Panc1 (cell line): Measurements from ENCODE around the gene HIPK2. TPM values are rescaled to one million over a fixed set of nuclear protein-coding genes. Genes with fewer than 3 reads are reported as not detected.

Experiments used
- ATAC-seq: fragments of 200-7000 bp; cut with Tn5 transposase; 2 replicates; pipeline ENCODE4 v1.9.1; 2020; ENCODE audit warnings: mild to moderate bottlenecking, moderate library complexity
- BruUV-seq: library from RNA; stranded (reverse); fragments of 400-500 nt; replicated peaks from 2 replicates; lab custom pipeline; 2021; lab: Mats Ljungman, UMichigan
- CTCF ChIA-PET: fragments of 300-600 bp; sonication (Branson Sonifier 250); formaldehyde crosslinking; loops from one replicate; lab custom pipeline; 2022; ENCODE audit warnings: antibody characterized with exemption; lab: Charles Lee
- POLR2A ChIA-PET: fragments of 300-600 bp; sonication (Branson Sonifier 250); formaldehyde crosslinking; loops from one replicate; lab custom pipeline; 2022; ENCODE audit warnings: antibody characterized with exemption; lab: Charles Lee
- DNase-seq: peaks from one replicate; pipeline ENCODE4 v3.0.0-alpha.2; 2010; ENCODE audit warnings: low read depth, low spot score
- H3K27ac ChIP-seq: 2 replicates; pipeline ENCODE4 v1.5.1; 2011; ENCODE audit warnings: mild to moderate bottlenecking, low read length, inconsistent platforms
- H3K27me3 ChIP-seq: fragments of 200-500 bp; sonication (Bioruptor generic); 2 replicates; pipeline ENCODE4 v1.6.0; 2014; ENCODE audit warnings: low read length, inconsistent platforms; ENCODE audit not compliant: control insufficient read depth, insufficient read depth
- H3K36me3 ChIP-seq: fragments of 200-500 bp; sonication (Bioruptor generic); 2 replicates; pipeline ENCODE4 v1.5.1; 2014; ENCODE audit warnings: inconsistent platforms, mild to moderate bottlenecking, low read length, moderate library complexity; ENCODE audit not compliant: control insufficient read depth, insufficient read depth
- H3K4me1 ChIP-seq: 2 replicates; pipeline ENCODE4 v1.5.1; 2011; ENCODE audit warnings: inconsistent platforms, mild to moderate bottlenecking, low read length, moderate library complexity; ENCODE audit not compliant: control insufficient read depth, insufficient read depth
- H3K4me3 ChIP-seq, 2 experiments: 2 replicates each; pipeline ENCODE4 v1.5.1; 2011 to 2012; ENCODE audit warnings: low read depth in 2 of 2, low read length in 2 of 2, mild to moderate bottlenecking in 2 of 2, inconsistent platforms in 1 of 2, moderate library complexity in 1 of 2
- H3K9me3 ChIP-seq: fragments of 200-500 bp; sonication (Bioruptor generic); 2 replicates; pipeline ENCODE4 v1.5.1; 2014; ENCODE audit warnings: low read depth, mild to moderate bottlenecking, inconsistent platforms, low read length, moderate library complexity; ENCODE audit not compliant: control insufficient read depth, insufficient read depth
- CTCF ChIP-seq: fragments of 450-650 bp; IDR thresholded peaks from 2 replicates; pipeline ENCODE4 v1.5.1; 2017; ENCODE audit warnings: mild to moderate bottlenecking
- POLR2AphosphoS5 ChIP-seq: IDR thresholded peaks from 2 replicates; pipeline ENCODE4 v1.6.1; 2012; ENCODE audit warnings: mild to moderate bottlenecking, low read depth, low read length, moderate library complexity
- REST ChIP-seq, 2 experiments: IDR thresholded peaks; 2 replicates each; pipeline ENCODE4 v1.6.1; 2011 to 2012; ENCODE audit warnings: low read depth in 2 of 2, control low read depth in 1 of 2, low read length in 1 of 2, mild to moderate bottlenecking in 1 of 2, moderate library complexity in 1 of 2; ENCODE audit not compliant: insufficient read depth in 1 of 2
- SIN3A ChIP-seq: IDR thresholded peaks from 2 replicates; pipeline ENCODE4 v1.6.1; 2012; ENCODE audit warnings: low read depth, mild to moderate bottlenecking, low read length, moderate library complexity, borderline replicate concordance; ENCODE audit not compliant: insufficient read depth
- TCF7L2 ChIP-seq: IDR thresholded peaks from 2 replicates; pipeline ENCODE4 v1.6.1; 2011; ENCODE audit warnings: mild to moderate bottlenecking, low read depth, low read length, inconsistent platforms
- in situ Hi-C: cut with HindIII; loops from 2 replicates; pipeline ENCODE4 v1.10.0; 2016; ENCODE audit warnings: low sequenced_read_pairs, low pct_unique_long_range_greater_than_20kb
- intact Hi-C: fragments of 100-400 bp; cut with micrococcal nuclease; formaldehyde crosslinking; loops from one replicate; pipeline ENCODE4 v1.10.0; 2022; ENCODE audit not compliant: unreplicated experiment
- total RNA-seq: library from RNA; stranded (reverse); gene quantifications from one replicate; pipeline ENCODE4 v1.2.1, GENCODE V29; 2021; ENCODE audit not compliant: unreplicated experiment

Gene HIPK2
- total RNA-seq, 1 experiment from 2014 or later: 34.1 TPM

GRCh38 chr7:139587535-139587934 is 190.3 kb downstream of the HIPK2 start:
- BruUV-seq: no TSS peak
- in situ Hi-C loops: no loop called here
- CTCF ChIA-PET: no interaction called here

GRCh38 chr7:139586286-139586685 is 191.5 kb downstream of the HIPK2 start:
- TF ChIP-seq SIN3A (no peak), REST (IDR thresholded peaks at IDR 0.05; ENCODE audit: insufficient read depth in 1 of 2, low read depth in 2 of 2, low read length in 1 of 2) (no peak), CTCF (no peak), TCF7L2 (no peak), POLR2AphosphoS5 (no peak)
- H3K27me3 ChIP-seq: no peaks in the 10 kb centered on the region
- ChIA-PET CTCF (interaction anchor here (0.7 kb wide), 1 partner anchor 280 kb away, joined by 4 read pairs; no protein-coding TSS in a partner anchor), POLR2A (no interaction called here)
- H3K36me3 ChIP-seq: no peaks in the 10 kb centered on the region
- no TSS peak for BruUV-seq
- DNase-seq (no peak), ATAC-seq (no peak)
- intact Hi-C loops (no loop called here), in situ Hi-C loops (no loop called here)
- no peaks in the 10 kb centered on the region for H3K4me1 ChIP-seq
- H3K27ac ChIP-seq: no peak overlapping the region
- H3K9me3 ChIP-seq: no peaks in the 10 kb centered on the region
- H3K4me3 ChIP-seq: no peak overlapping the region

More at GRCh38 chr7:139587535-139587934, 190.3 kb downstream of the HIPK2 start:
- Histone ChIP-seq H3K4me3 (no peak overlapping the region), H3K4me1 (no peaks in the 10 kb centered on the region), H3K27me3 (no peaks in the 10 kb centered on the region), H3K27ac (no peak overlapping the region), H3K36me3 (no peaks in the 10 kb centered on the region), H3K9me3 (no peaks in the 10 kb centered on the region)
- TF ChIP-seq REST (IDR thresholded peaks at IDR 0.05; ENCODE audit: insufficient read depth in 1 of 2, low read depth in 2 of 2, low read length in 1 of 2) (no peak), SIN3A (no peak), POLR2AphosphoS5 (no peak), CTCF (no peak), TCF7L2 (no peak)
- intact Hi-C loops: no loop called here
- POLR2A ChIA-PET: no interaction called here
- DNase-seq: no peak
- ATAC-seq: no peak
